SK-N-MC (cell line): ENCODE measurements around the gene ELMO1.

Source experiments
- EZH2 ChIP-seq: fragments of 200-600 bp; sonication (generic); IDR thresholded peaks from one replicate; pipeline ENCODE4 v1.6.1; 2017; ENCODE audit warnings: antibody characterized with exemption
- POLR2AphosphoS5 ChIP-seq: IDR thresholded peaks from 2 replicates; pipeline ENCODE4 v1.6.1; 2012; ENCODE audit warnings: mild to moderate bottlenecking, low read depth, low read length, borderline replicate concordance

GRCh38 chr7:36986511-36986933, 462.1 kb downstream of the ELMO1 start:
- TF ChIP-seq EZH2 (no peak), POLR2AphosphoS5 (no peak)
